Hepatocyte (in vitro differentiated cells): ENCODE results near the gene THPO. TPM values are rescaled to one million over a fixed set of nuclear protein-coding genes. Genes with fewer than 3 reads are reported as not detected.
A peak's percentile ranks its signal among the peaks of the same experiment; 100 is the strongest.

Experiments used
- DNase-seq: peaks from one replicate; pipeline ENCODE4 v3.0.0-alpha.2; 2016; ENCODE audit warnings: low spot score
- H2AFZ ChIP-seq: fragments of 200-600 bp; sonication (generic); 2 replicates; pipeline ENCODE4 v1.6.0; 2016; ENCODE audit warnings: antibody characterized with exemption, mild to moderate bottlenecking
- H3K27ac ChIP-seq: fragments of 200-600 bp; sonication (generic); 2 replicates; pipeline ENCODE4 v1.5.1; 2016; ENCODE audit warnings: mild to moderate bottlenecking
- H3K27me3 ChIP-seq: fragments of 200-600 bp; sonication (generic); 2 replicates; pipeline ENCODE4 v1.6.1; 2016
- H3K36me3 ChIP-seq: fragments of 200-600 bp; sonication (generic); replicated peaks from 2 replicates; pipeline ENCODE4 v1.5.1; 2016; ENCODE audit warnings: low read depth; ENCODE audit not compliant: insufficient read depth
- H3K4me1 ChIP-seq: fragments of 200-600 bp; sonication (generic); 2 replicates; pipeline ENCODE4 v1.5.1; 2016; ENCODE audit warnings: mild to moderate bottlenecking, moderate library complexity; ENCODE audit not compliant: insufficient read depth
- H3K4me2 ChIP-seq: fragments of 200-600 bp; sonication (generic); 2 replicates; pipeline ENCODE4 v1.6.0; 2016
- H3K4me3 ChIP-seq: fragments of 200-600 bp; sonication (generic); 2 replicates; pipeline ENCODE4 v1.5.1; 2016; ENCODE audit warnings: mild to moderate bottlenecking
- H3K79me2 ChIP-seq: fragments of 200-600 bp; sonication (generic); 2 replicates; pipeline ENCODE4 v1.6.0; 2017; ENCODE audit warnings: mild to moderate bottlenecking
- H3K9me2 ChIP-seq: fragments of 200-600 bp; sonication (generic); replicated peaks from 2 replicates; pipeline ENCODE4 v1.6.0; 2017; ENCODE audit warnings: mild to moderate bottlenecking; ENCODE audit not compliant: insufficient read depth
- H3K9me3 ChIP-seq: fragments of 200-600 bp; sonication (generic); 2 replicates; pipeline ENCODE4 v1.5.1; 2016; ENCODE audit warnings: low read depth, mild to moderate bottlenecking
- H4K20me1 ChIP-seq: fragments of 200-600 bp; sonication (generic); 2 replicates; pipeline ENCODE4 v1.6.0; 2016; ENCODE audit warnings: mild to moderate bottlenecking; ENCODE audit not compliant: insufficient read depth, poor library complexity, severe bottlenecking
- EZH2 ChIP-seq: fragments of 200-600 bp; sonication (generic); IDR thresholded peaks from 2 replicates; pipeline ENCODE4 v1.6.1; 2016; ENCODE audit warnings: antibody characterized with exemption, mild to moderate bottlenecking, borderline replicate concordance
- EZH2phosphoT487 ChIP-seq: fragments of 200-600 bp; sonication (generic); IDR thresholded peaks from one replicate; pipeline ENCODE4 v1.6.1; 2018; ENCODE audit warnings: antibody characterized with exemption, mild to moderate bottlenecking, low read depth, moderate library complexity; ENCODE audit not compliant: unreplicated experiment, severe bottlenecking
- WGBS: methylation state at CpG from one replicate; pipeline ENCODE4 v1.1.6; 2016; ENCODE audit warnings: low lambda C conversion rate; ENCODE audit errors: missing lambda C conversion rate; 5-methylcytosine and 5-hydroxymethylcytosine counted together
- polyA plus RNA-seq: library from polyadenylated mRNA; unstranded; fragments of >200 nt; fragmentation: Nextera tagmentation; extraction: Ambion mirVana; gene quantifications from 2 replicates; pipeline ENCODE4 v1.2.1, GENCODE V29; 2016
- total RNA-seq: library from RNA; depleted of rRNA; stranded (reverse); fragments of >200 nt; gene quantifications from 2 replicates; pipeline ENCODE4 v1.2.3, GENCODE V29; 2014
- TF ChIP-seq, protein P1 (sequence below): fragments of 200-600 bp; sonication (generic); IDR thresholded peaks from 2 replicates; pipeline ENCODE4 v1.5.1; 2016; ENCODE audit warnings: antibody characterized with exemption, mild to moderate bottlenecking; ENCODE audit not compliant: poor library complexity

The THPO gene
- total and polyA plus RNA-seq, 2 experiments from 2014 or later: 1.8 to 5.2 TPM

DNA sequence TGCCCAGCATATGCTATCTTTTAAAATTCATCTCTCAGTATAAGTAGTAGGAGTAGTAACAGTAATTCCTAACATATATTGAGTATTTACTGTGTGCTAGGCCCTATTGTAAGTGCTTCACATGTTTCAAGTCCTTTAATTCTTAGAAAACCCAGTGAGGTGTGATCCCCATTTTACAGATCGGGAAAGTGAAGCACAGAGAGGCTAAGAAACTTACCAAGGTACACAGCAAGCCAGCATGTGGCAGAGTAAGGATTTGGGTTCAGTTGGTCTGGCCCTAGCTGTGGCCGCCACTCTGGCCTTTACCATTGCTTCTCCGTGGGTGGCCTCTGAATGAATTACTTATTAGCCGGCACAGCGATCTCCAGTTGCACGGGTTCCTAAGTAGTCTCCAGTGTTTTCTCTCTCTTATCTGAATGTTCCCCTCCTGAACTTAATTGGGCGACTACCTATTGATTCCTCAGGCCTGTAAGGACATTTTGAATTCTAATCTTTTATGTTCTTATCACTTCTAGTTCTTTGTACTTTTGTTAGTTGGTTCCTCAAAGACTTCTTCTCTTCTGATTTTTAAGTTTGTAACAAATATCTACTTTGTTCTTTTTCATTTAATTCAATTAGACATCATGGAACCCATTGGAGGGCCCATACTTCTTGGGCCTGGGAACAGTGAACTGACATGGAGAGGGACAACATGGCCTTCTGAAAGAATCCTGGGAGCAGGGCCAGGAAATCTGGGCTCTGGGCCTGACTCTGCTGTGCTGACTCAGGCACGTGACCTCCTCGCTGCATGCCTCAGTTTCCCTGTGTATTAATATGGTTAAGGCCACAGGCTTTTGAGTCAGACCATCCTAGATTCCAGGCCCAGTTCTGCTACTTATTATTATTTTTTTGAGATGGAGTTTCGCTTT, 28.2 kb downstream of the THPO start:
- no peak overlapping the region for H3K4me3 ChIP-seq

DNA sequence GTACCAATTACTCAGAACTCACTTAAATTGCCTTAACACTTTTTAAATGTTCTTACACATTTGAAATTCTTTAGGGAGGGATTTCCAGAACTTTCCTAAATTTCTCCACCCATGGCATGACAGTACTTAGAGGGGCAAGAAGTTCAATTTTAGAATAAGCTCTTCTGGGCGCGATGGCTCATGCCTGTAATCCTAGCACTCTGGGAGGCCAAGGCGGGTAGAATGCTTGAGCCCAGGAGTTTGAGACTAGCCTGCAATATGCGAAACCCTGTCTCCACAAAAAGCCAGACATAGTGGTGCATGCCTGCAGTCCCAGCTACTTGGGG, 30.0 kb downstream of the THPO start:
- no peak for TF ChIP-seq EZH2phosphoT487
- TF ChIP-seq, protein P1, sequence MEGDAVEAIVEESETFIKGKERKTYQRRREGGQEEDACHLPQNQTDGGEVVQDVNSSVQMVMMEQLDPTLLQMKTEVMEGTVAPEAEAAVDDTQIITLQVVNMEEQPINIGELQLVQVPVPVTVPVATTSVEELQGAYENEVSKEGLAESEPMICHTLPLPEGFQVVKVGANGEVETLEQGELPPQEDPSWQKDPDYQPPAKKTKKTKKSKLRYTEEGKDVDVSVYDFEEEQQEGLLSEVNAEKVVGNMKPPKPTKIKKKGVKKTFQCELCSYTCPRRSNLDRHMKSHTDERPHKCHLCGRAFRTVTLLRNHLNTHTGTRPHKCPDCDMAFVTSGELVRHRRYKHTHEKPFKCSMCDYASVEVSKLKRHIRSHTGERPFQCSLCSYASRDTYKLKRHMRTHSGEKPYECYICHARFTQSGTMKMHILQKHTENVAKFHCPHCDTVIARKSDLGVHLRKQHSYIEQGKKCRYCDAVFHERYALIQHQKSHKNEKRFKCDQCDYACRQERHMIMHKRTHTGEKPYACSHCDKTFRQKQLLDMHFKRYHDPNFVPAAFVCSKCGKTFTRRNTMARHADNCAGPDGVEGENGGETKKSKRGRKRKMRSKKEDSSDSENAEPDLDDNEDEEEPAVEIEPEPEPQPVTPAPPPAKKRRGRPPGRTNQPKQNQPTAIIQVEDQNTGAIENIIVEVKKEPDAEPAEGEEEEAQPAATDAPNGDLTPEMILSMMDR: no peak
- TF ChIP-seq EZH2: no peak
- Histone ChIP-seq H3K79me2 (no peaks in the 10 kb centered on the region), H3K4me1 (peaks cover 27% of the 10 kb centered on the region), H2AFZ (no peak overlapping the region), H3K9me3 (no peaks in the 10 kb centered on the region), H3K4me3 (no peak overlapping the region), H3K9me2 (no peaks in the 10 kb centered on the region), H3K27ac (peak overlapping the region; percentile 59), H3K36me3 (no peaks in the 10 kb centered on the region), H3K4me2 (no peak overlapping the region), H3K27me3 (no peaks in the 10 kb centered on the region), H4K20me1 (no peaks in the 10 kb centered on the region)
- 82% methylated on average over 4 of the region's 4 CpGs for WGBS
- no peak for DNase-seq

More for the DNA sequence above, 28.2 kb downstream of the THPO start:
- H4K20me1 ChIP-seq: no peaks in the 10 kb centered on the region
- H3K9me3 ChIP-seq: no peaks in the 10 kb centered on the region
- no peak overlapping the region for H2AFZ ChIP-seq
- no peaks in the 10 kb centered on the region for H3K27me3 ChIP-seq
- no peak for TF ChIP-seq EZH2
- TF ChIP-seq, protein P1: no peak
- no peak for TF ChIP-seq EZH2phosphoT487
- no peaks in the 10 kb centered on the region for H3K79me2 ChIP-seq
- no peak overlapping the region for H3K27ac ChIP-seq
- WGBS: 79% methylated on average over 10 of the region's 10 CpGs
- DNase-seq: no peak
- H3K36me3 ChIP-seq: no peaks in the 10 kb centered on the region
- no peak overlapping the region for H3K4me2 ChIP-seq
- H3K4me1 ChIP-seq: peaks cover 25% of the 10 kb centered on the region
- H3K9me2 ChIP-seq: no peaks in the 10 kb centered on the region

DNA sequence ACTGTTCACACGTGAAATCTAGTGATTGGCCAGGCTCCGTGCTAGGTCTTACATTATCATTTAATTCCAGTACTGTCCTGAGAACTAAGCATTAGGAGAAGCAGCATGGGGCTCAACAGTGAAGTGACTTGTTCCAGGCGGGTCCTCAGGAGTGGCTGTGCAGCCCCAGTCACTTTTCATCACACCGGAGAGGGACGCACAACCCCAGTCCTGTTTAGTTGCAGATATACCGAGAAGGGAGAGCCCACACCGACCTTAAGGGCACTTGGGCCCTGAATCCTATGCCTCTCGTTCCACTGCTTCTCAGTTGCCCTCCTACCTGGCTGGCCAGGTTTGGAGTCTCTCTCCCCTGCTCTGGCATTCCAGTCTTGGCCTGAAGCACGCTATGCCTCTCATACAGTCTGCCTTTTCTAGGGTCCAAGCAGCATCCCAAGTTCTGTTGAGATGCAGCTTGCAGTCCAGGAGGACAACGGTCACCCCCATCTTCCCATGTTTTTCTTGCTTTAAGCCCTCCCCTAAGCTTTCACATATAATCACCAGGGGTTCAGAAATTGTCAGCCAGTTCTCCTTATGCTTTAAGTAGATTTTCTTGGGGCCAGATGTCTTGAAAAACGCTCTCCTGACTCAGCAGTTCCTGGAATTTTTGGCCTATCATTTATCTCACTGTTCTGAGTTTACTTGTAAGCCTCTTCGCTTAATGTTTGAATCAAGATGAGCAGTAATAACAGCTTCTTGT, 30.5 kb downstream of the THPO start:
- Histone ChIP-seq H3K9me3 (no peaks in the 10 kb centered on the region), H3K79me2 (no peaks in the 10 kb centered on the region), H3K9me2 (no peaks in the 10 kb centered on the region), H4K20me1 (no peaks in the 10 kb centered on the region), H3K4me1 (peaks cover 27% of the 10 kb centered on the region), H3K27me3 (no peaks in the 10 kb centered on the region), H3K4me3 (no peak overlapping the region), H3K27ac (peak overlapping the region; percentile 60), H3K36me3 (no peaks in the 10 kb centered on the region), H3K4me2 (no peak overlapping the region), H2AFZ (no peak overlapping the region)
- no peak for DNase-seq
- WGBS: 76% methylated on average over 12 of the region's 12 CpGs
- TF ChIP-seq, protein P1: no peak
- TF ChIP-seq EZH2 (no peak), EZH2phosphoT487 (no peak)
